Tibial nerve (tissue), 4 donors: ENCODE data around the gene TFEB. TPM values are rescaled to one million over a fixed set of nuclear protein-coding genes. Genes with fewer than 3 reads are reported as not detected.

ENCODE experiments used
- DNase-seq, 2 donors: peaks; one replicate each; pipeline ENCODE4 v3.0.0-alpha.2; 2019; ENCODE audit warnings: low spot score in 2 of 2
- H3K27ac ChIP-seq, 4 donors: fragments of 200-600 bp; sonication (generic) in 3 of 4; one replicate each; pipeline ENCODE4 v1.5.1; 2017 to 2019; ENCODE audit warnings: mild to moderate bottlenecking in 1 of 4
- H3K27me3 ChIP-seq, 2 donors: fragments of 200-600 bp; sonication (generic) in 1 of 2; one replicate each; pipeline versions ENCODE4 v1.5.1 to v1.6.0; 2017 to 2019
- H3K36me3 ChIP-seq, 3 donors: fragments of 200-600 bp; sonication (generic); one replicate each; pipeline ENCODE4 v1.5.1; 2018 to 2019
- H3K4me1 ChIP-seq, 4 donors: fragments of 200-600 bp; sonication (generic) in 3 of 4; one replicate each; pipeline ENCODE4 v1.5.1; 2017 to 2019
- H3K4me3 ChIP-seq, 4 donors: fragments of 200-600 bp; sonication (generic) in 3 of 4; one replicate each; pipeline ENCODE4 v1.5.1; 2017 to 2019; ENCODE audit warnings: mild to moderate bottlenecking in 1 of 4, moderate library complexity in 1 of 4
- H3K9me3 ChIP-seq, 4 donors: fragments of 200-600 bp; sonication (generic) in 3 of 4; one replicate each; pipeline ENCODE4 v1.5.1; 2017 to 2019
- CTCF ChIP-seq, 5 experiments: fragments of 200-600 bp in 3 of 5; fragments of 450-650 bp in 2 of 5; sonication (generic) in 3 of 5; IDR thresholded peaks; one replicate each; pipeline ENCODE4 v1.5.1; 2016 to 2019; ENCODE audit warnings: antibody characterized with exemption in 5 of 5, mild to moderate bottlenecking in 3 of 5, moderate library complexity in 2 of 5
- EP300 ChIP-seq, 2 donors: sonication (generic); formaldehyde crosslinking; IDR thresholded peaks; one replicate each; pipeline ENCODE4 v1.6.1; 2017; ENCODE audit warnings: antibody characterized with exemption in 2 of 2, mild to moderate bottlenecking in 1 of 2
- POLR2A ChIP-seq, 2 donors: fragments of 450-650 bp; IDR thresholded peaks; one replicate each; pipeline ENCODE4 v1.6.1; 2017; ENCODE audit warnings: antibody characterized with exemption in 2 of 2, mild to moderate bottlenecking in 2 of 2, moderate library complexity in 2 of 2
- WGBS, 2 donors: methylation state at CpG; one replicate each; pipeline ENCODE4 v1.1.5; 2018; 5-methylcytosine and 5-hydroxymethylcytosine counted together
- total RNA-seq, 4 donors: library from RNA; depleted of rRNA; stranded (reverse); fragments of >200 nt; gene quantifications; one replicate each; pipeline ENCODE4 v1.1.0, GENCODE V29; 2016

TFEB gene
- total RNA-seq, 4 donors from 2014 or later: 19.2 to 28.8 (median 20.6) TPM

- no peak overlapping the region for H3K4me3 ChIP-seq
- no peak overlapping the region for H3K27ac ChIP-seq
- TF ChIP-seq EP300 (IDR thresholded peaks at IDR 0.05) (no peak), POLR2A (IDR thresholded peaks at IDR 0.05) (no peak), CTCF (IDR thresholded peaks at IDR 0.05) (no peak)
- H3K9me3 ChIP-seq: no peaks in the 10 kb centered on the region
- H3K27me3 ChIP-seq: peaks cover 0 to 11% of the 10 kb centered on the region in 2 donors
- DNase-seq: no peak
- H3K36me3 ChIP-seq: no peaks in the 10 kb centered on the region
- 72 to 76% methylated on average over 3 to 4 of the region's 4 CpGs for WGBS, 2 donors
- H3K4me1 ChIP-seq: peaks cover 0 to 46% (median 9%) of the 10 kb centered on the region in 4 donors
These were observed 91.0 kb downstream of the TFEB start for GRCh38 chr6:41644297-41644879.

GRCh38 chr6:41643899-41644269 lies 91.5 kb downstream of the TFEB start:
- Histone ChIP-seq H3K4me1 (peaks cover 0 to 48% (median 12%) of the 10 kb centered on the region in 4 donors), H3K27me3 (peaks cover 0 to 14% of the 10 kb centered on the region in 2 donors), H3K9me3 (no peaks in the 10 kb centered on the region), H3K36me3 (no peaks in the 10 kb centered on the region), H3K27ac (no peak overlapping the region), H3K4me3 (no peak overlapping the region)
- 75 to 85% methylated on average over 3 to 4 of the region's 4 CpGs for WGBS, 2 donors
- no peak for TF ChIP-seq CTCF (IDR thresholded peaks at IDR 0.05)
- TF ChIP-seq POLR2A (IDR thresholded peaks at IDR 0.05): no peak
- no peak for TF ChIP-seq EP300 (IDR thresholded peaks at IDR 0.05)
- no peak for DNase-seq

DNA sequence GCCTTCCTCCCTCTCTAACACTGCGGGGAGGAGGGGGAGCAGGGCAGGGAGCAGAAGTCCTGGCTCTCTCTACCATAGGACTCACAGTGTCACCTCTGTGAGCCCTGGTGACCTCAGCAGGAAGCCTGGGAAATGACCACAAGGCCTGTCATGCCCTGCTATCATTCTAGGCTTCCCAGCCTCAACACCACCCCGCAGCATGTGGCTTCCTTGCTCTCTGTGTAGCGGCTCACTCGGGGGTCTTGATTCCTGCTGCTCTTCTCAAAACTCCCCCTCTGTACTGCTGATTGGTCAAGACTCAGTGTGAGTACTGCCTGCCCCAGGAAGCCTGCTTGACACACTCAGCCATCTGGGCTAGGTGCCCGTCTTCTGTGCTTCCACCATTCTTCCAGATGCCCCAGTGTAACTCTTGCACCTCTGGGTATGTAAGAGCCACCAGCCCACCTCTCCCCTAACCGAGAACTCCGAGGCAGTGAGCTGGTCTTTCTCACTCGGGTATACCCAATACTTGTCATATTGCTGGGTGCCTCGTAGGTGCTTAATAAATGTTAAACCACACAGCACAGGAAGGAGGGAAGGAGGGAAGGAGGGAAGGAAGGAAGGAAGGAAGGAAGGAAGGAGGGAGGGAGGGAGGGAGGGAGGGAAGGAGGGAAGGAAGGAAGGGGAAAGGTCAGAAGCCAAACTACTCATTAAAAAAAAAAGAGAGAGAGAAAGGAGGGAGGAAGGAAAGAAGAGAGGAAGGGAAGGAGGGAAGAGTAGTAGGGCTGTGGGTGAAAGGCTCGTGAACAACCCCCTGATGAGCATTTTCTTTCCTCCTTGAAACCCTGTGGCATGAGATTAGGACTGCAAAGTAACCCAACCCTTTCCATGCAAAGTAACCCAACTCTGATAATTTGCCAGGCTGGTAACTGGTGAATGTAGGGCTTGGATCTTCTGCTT lies 92.2 kb downstream of the TFEB start:
- Histone ChIP-seq H3K4me3 (no peak overlapping the region), H3K36me3 (no peaks in the 10 kb centered on the region), H3K27me3 (peaks cover 0 to 21% of the 10 kb centered on the region in 2 donors), H3K9me3 (no peaks in the 10 kb centered on the region), H3K4me1 (peaks cover 0 to 51% (median 18%) of the 10 kb centered on the region in 4 donors), H3K27ac (no peak overlapping the region)
- DNase-seq: no peak
- TF ChIP-seq CTCF (IDR thresholded peaks at IDR 0.05) (no peak), POLR2A (IDR thresholded peaks at IDR 0.05) (no peak), EP300 (IDR thresholded peaks at IDR 0.05) (no peak)
- 63 to 70% methylated on average over 10 of the region's 10 CpGs for WGBS, 2 donors

- TF ChIP-seq CTCF (IDR thresholded peaks at IDR 0.05): no peak
- no peak for TF ChIP-seq EP300 (IDR thresholded peaks at IDR 0.05)
- no peak for TF ChIP-seq POLR2A (IDR thresholded peaks at IDR 0.05)
- Histone ChIP-seq H3K4me3 (no peak overlapping the region), H3K4me1 (peaks cover 0 to 59% (median 27%) of the 10 kb centered on the region in 4 donors), H3K36me3 (no peaks in the 10 kb centered on the region), H3K27ac (no peak overlapping the region), H3K27me3 (peaks cover 0 to 30% of the 10 kb centered on the region in 2 donors), H3K9me3 (no peaks in the 10 kb centered on the region)
- 78 to 80% methylated on average over 11 of the region's 11 CpGs for WGBS, 2 donors
- DNase-seq: no peak
These were observed 93.1 kb downstream of the TFEB start for GRCh38 chr6:41642090-41642959.
